ENCODE measurements around the gene HPN. TPM values are rescaled to one million over a fixed set of nuclear protein-coding genes. Genes with fewer than 3 reads are reported as not detected.
"Not testable (repeated sequence)": the region's sequence is repeated elsewhere in the genome, so short reads cannot be mapped to it uniquely, and the experiment has no call there.

Gene HPN
- total and polyA plus RNA-seq, 2 experiments from 2014 or later = 150 to 241 TPM

DNA sequence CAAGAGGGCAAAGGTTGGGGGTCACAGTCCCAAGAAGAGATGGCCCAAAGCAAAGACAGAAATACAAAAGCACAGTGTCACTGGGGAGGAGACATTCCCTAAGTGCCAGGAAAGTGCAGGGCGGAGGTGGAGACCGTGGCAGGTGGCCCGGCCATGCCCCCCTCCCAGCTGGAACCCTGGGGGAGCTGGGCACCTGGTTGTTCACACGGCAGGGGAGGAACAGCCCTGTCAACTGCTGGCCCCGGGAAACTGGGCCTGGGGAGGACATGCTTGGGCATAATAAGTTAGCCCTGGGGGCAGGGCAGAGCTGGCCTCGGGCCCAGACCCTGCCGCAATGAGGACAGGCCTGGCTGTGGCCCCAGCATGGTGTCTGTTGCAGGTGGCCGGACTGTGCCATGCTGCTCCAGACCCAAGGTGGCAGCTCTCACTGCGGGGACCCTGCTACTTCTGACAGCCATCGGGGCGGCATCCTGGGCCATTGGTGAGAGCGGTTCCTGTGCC, 7.4 kb downstream of the HPN start:
- Histone ChIP-seq H2AFZ (no peak overlapping the region), H3K9me2 (replicated peaks; ENCODE audit: insufficient read depth) (no peaks in the 10 kb centered on the region), H3K27ac (no peak overlapping the region), H3K27me3 (no peaks in the 10 kb centered on the region), H3K79me2 (peaks cover 10% of the 10 kb centered on the region), H3K9me3 (ENCODE audit: low read depth) (no peaks in the 10 kb centered on the region), H3K4me2 (no peak overlapping the region), H3K4me3 (no peak overlapping the region), H3K36me3 (replicated peaks; ENCODE audit: insufficient read depth, low read depth) (no peaks in the 10 kb centered on the region), H3K4me1 (ENCODE audit: insufficient read depth) (no peaks in the 10 kb centered on the region), H4K20me1 (ENCODE audit: insufficient read depth, poor library complexity, severe bottlenecking) (peaks cover 6% of the 10 kb centered on the region)
- no peak for TF ChIP-seq EZH2 (IDR thresholded peaks at IDR 0.05; ENCODE audit: borderline replicate concordance)
- TF ChIP-seq, protein P1, sequence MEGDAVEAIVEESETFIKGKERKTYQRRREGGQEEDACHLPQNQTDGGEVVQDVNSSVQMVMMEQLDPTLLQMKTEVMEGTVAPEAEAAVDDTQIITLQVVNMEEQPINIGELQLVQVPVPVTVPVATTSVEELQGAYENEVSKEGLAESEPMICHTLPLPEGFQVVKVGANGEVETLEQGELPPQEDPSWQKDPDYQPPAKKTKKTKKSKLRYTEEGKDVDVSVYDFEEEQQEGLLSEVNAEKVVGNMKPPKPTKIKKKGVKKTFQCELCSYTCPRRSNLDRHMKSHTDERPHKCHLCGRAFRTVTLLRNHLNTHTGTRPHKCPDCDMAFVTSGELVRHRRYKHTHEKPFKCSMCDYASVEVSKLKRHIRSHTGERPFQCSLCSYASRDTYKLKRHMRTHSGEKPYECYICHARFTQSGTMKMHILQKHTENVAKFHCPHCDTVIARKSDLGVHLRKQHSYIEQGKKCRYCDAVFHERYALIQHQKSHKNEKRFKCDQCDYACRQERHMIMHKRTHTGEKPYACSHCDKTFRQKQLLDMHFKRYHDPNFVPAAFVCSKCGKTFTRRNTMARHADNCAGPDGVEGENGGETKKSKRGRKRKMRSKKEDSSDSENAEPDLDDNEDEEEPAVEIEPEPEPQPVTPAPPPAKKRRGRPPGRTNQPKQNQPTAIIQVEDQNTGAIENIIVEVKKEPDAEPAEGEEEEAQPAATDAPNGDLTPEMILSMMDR (IDR thresholded peaks at IDR 0.05; ENCODE audit: poor library complexity) = no peak
- TF ChIP-seq EZH2phosphoT487 (IDR thresholded peaks at IDR 0.05; ENCODE audit: low read depth, severe bottlenecking, unreplicated experiment) = no peak
- 79% methylated on average over 11 of the region's 12 CpGs for WGBS (ENCODE audit: low lambda C conversion rate, missing lambda C conversion rate)
- DNase-seq (ENCODE audit: low spot score) = peak; percentile 3

DNA sequence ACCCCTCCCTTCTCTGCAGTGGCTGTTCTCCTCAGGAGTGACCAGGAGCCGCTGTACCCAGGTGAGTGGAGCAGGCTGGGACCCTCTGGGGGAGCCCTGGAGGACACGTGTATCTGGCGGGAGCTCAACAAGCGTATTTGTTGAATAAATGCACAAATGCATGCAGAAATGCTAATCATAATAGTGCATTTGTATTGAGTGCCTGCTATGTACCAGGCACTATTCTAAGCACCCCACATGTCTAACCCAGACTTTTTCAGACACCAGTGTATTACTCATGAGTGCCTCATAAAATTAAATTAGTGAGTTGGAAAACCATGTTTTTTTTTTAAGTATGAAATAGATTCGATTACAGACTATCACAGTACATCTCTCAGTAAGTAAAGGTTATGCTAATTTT, 7.9 kb downstream of the HPN start:
- no peaks in the 10 kb centered on the region for H3K36me3 ChIP-seq (replicated peaks; ENCODE audit: insufficient read depth, low read depth)
- H2AFZ ChIP-seq = no peak overlapping the region
- no peak for DNase-seq (ENCODE audit: low spot score)
- H3K4me3 ChIP-seq = no peak overlapping the region
- H3K9me3 ChIP-seq (ENCODE audit: low read depth) = no peaks in the 10 kb centered on the region
- peaks cover 6% of the 10 kb centered on the region for H4K20me1 ChIP-seq (ENCODE audit: insufficient read depth, poor library complexity, severe bottlenecking)
- H3K9me2 ChIP-seq (replicated peaks; ENCODE audit: insufficient read depth) = no peaks in the 10 kb centered on the region
- peaks cover 6% of the 10 kb centered on the region for H3K79me2 ChIP-seq
- H3K4me1 ChIP-seq (ENCODE audit: insufficient read depth) = no peaks in the 10 kb centered on the region
- no peak overlapping the region for H3K4me2 ChIP-seq
- H3K27ac ChIP-seq = no peak overlapping the region
- 88% methylated on average over 5 of the region's 5 CpGs for WGBS (ENCODE audit: low lambda C conversion rate, missing lambda C conversion rate)
- TF ChIP-seq EZH2phosphoT487 (IDR thresholded peaks at IDR 0.05; ENCODE audit: low read depth, severe bottlenecking, unreplicated experiment) = no peak
- TF ChIP-seq, protein P1 (IDR thresholded peaks at IDR 0.05; ENCODE audit: poor library complexity) = no peak
- no peak for TF ChIP-seq EZH2 (IDR thresholded peaks at IDR 0.05; ENCODE audit: borderline replicate concordance)
- no peaks in the 10 kb centered on the region for H3K27me3 ChIP-seq

DNA sequence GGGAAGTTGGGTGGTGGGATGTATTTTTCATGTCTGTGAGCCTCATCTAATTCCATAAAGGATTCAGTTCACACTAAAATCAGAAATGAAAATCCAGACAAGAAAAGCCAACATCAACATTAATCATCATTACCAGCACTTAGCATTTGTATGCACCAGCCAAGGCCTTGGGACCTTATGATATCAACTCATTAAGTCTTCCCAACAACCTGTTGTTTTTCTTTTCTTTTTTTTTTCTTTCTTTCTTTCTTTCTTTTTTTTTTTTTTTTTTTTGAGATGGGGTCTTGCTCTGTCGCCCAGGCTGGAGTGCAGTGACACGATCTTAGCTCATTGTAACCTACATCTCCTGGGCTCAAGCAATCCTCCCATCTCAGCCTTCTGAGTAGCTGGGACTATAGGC, 9.1 kb downstream of the HPN start:
- H3K4me3 ChIP-seq; H3K4me1 ChIP-seq (ENCODE audit: insufficient read depth); H2AFZ ChIP-seq; H3K27ac ChIP-seq; H4K20me1 ChIP-seq (ENCODE audit: insufficient read depth, poor library complexity, severe bottlenecking); H3K79me2 ChIP-seq; DNase-seq (ENCODE audit: low spot score); H3K27me3 ChIP-seq; H3K9me3 ChIP-seq (ENCODE audit: low read depth); H3K9me2 ChIP-seq (replicated peaks; ENCODE audit: insufficient read depth); H3K4me2 ChIP-seq; H3K36me3 ChIP-seq (replicated peaks; ENCODE audit: insufficient read depth, low read depth): not testable (repeated sequence)
- WGBS (ENCODE audit: low lambda C conversion rate, missing lambda C conversion rate) = 100% methylated on average over 2 of the region's 2 CpGs

DNA sequence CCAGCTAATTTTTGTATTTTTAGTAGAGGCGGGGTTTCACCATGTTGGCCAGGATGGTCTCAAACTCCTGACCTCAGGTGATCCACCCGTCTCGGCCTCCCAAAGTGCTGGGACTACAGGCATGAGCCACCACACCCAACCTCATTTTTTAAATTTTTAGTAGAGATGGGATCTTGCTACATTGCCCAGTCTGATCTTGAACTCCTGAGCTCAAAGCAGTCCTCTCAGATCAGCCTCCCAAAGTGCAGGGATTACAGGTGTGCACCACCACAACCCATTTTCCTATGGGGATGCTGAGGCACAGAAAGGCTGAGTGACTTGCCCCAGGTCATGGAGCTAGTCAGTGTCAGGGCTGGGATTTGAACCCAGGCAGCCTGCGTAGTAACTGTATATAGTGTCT, 9.7 kb downstream of the HPN start:
- 90% methylated on average over 4 of the region's 4 CpGs for WGBS (ENCODE audit: low lambda C conversion rate, missing lambda C conversion rate)
- not testable (repeated sequence) for H3K79me2 ChIP-seq; H3K36me3 ChIP-seq (replicated peaks; ENCODE audit: insufficient read depth, low read depth)

More for the DNA sequence above, 9.7 kb downstream of the HPN start:
- not testable (repeated sequence) for H3K9me3 ChIP-seq (ENCODE audit: low read depth); H4K20me1 ChIP-seq (ENCODE audit: insufficient read depth, poor library complexity, severe bottlenecking); H2AFZ ChIP-seq; H3K4me1 ChIP-seq (ENCODE audit: insufficient read depth); H3K27me3 ChIP-seq; H3K4me3 ChIP-seq; H3K9me2 ChIP-seq (replicated peaks; ENCODE audit: insufficient read depth); H3K4me2 ChIP-seq; DNase-seq (ENCODE audit: low spot score); H3K27ac ChIP-seq
